Trophoblast cell (in vitro differentiated cells and primary cell): ENCODE measurements around the gene PIGA.

Experiments used
- DNase-seq, 2 donors: peaks; one replicate each; pipeline ENCODE4 v3.0.0-alpha.2; 2016
- H2AFZ ChIP-seq: 2 replicates; pipeline ENCODE4 v1.6.1; 2013; ENCODE audit warnings: low read length, moderate library complexity, mild to moderate bottlenecking; ENCODE audit not compliant: insufficient read depth, poor library complexity
- H2AK5ac ChIP-seq: 2 replicates; pipeline ENCODE4 v1.6.1; 2013; ENCODE audit warnings: mild to moderate bottlenecking, low read length
- H2BK120ac ChIP-seq: 2 replicates; pipeline ENCODE4 v1.6.1; 2013; ENCODE audit warnings: low read length, mild to moderate bottlenecking, moderate library complexity; ENCODE audit not compliant: insufficient read depth, poor library complexity
- H2BK12ac ChIP-seq: 2 replicates; pipeline ENCODE4 v1.6.1; 2013; ENCODE audit warnings: mild to moderate bottlenecking, low read length, moderate library complexity
- H2BK5ac ChIP-seq: 2 replicates; pipeline ENCODE4 v1.6.1; 2013; ENCODE audit warnings: low read length, low read depth, moderate library complexity, mild to moderate bottlenecking; ENCODE audit not compliant: poor library complexity
- H3K14ac ChIP-seq: 2 replicates; pipeline ENCODE4 v1.6.1; 2013; ENCODE audit warnings: mild to moderate bottlenecking, low read length
- H3K18ac ChIP-seq: 2 replicates; pipeline ENCODE4 v1.6.1; 2013; ENCODE audit warnings: mild to moderate bottlenecking, low read length
- H3K23ac ChIP-seq: 2 replicates; pipeline ENCODE4 v1.6.1; 2013; ENCODE audit warnings: low read length
- H3K27ac ChIP-seq: 2 replicates; pipeline ENCODE4 v1.5.1; 2013; ENCODE audit warnings: low read depth, mild to moderate bottlenecking, inconsistent platforms, low read length, moderate library complexity
- H3K27me3 ChIP-seq: 2 replicates; pipeline ENCODE4 v1.6.1; 2013; ENCODE audit warnings: inconsistent platforms, mild to moderate bottlenecking, low read length, moderate library complexity; ENCODE audit not compliant: insufficient read depth
- H3K36me3 ChIP-seq, 2 experiments: 1 replicate in 1 of 2; 2 replicates in 1 of 2; pipeline ENCODE4 v1.6.1; 2013; ENCODE audit warnings: low read length in 2 of 2, mild to moderate bottlenecking in 2 of 2, moderate library complexity in 1 of 2; ENCODE audit not compliant: insufficient read depth in 2 of 2, control insufficient read depth in 1 of 2
- H3K4ac ChIP-seq: 2 replicates; pipeline ENCODE4 v1.6.1; 2013; ENCODE audit warnings: low read depth, mild to moderate bottlenecking, low read length, moderate library complexity
- H3K4me1 ChIP-seq, 2 experiments: 1 replicate in 1 of 2; 2 replicates in 1 of 2; pipeline ENCODE4 v1.6.1; 2013; ENCODE audit warnings: low read length in 2 of 2, mild to moderate bottlenecking in 2 of 2, moderate library complexity in 1 of 2; ENCODE audit not compliant: insufficient read depth in 2 of 2, control insufficient read depth in 1 of 2
- H3K4me2 ChIP-seq: 2 replicates; pipeline ENCODE4 v1.6.1; 2013; ENCODE audit warnings: inconsistent platforms, mild to moderate bottlenecking, low read length, moderate library complexity
- H3K4me3 ChIP-seq: 2 replicates; pipeline ENCODE4 v1.5.1; 2013; ENCODE audit warnings: mild to moderate bottlenecking, low read depth, low read length, inconsistent platforms
- H3K79me1 ChIP-seq: one replicate; pipeline ENCODE4 v1.6.1; 2013; ENCODE audit warnings: low read length
- H3K79me2 ChIP-seq: 2 replicates; pipeline ENCODE4 v1.6.1; 2013; ENCODE audit warnings: low read length, mild to moderate bottlenecking; ENCODE audit not compliant: control insufficient read depth, insufficient read depth, poor library complexity
- H3K9ac ChIP-seq: 2 replicates; pipeline ENCODE4 v1.6.1; 2013; ENCODE audit warnings: mild to moderate bottlenecking, low read length
- H3K9me3 ChIP-seq: 2 replicates; pipeline ENCODE4 v1.6.1; 2013; ENCODE audit warnings: low read depth, mild to moderate bottlenecking, control low read depth, inconsistent platforms, low read length; ENCODE audit not compliant: insufficient read depth
- H4K12ac ChIP-seq: 2 replicates; pipeline ENCODE4 v1.6.1; 2013; ENCODE audit warnings: low read depth, mild to moderate bottlenecking, low read length, moderate library complexity
- H4K8ac ChIP-seq: 2 replicates; pipeline ENCODE4 v1.6.1; 2013; ENCODE audit warnings: low read depth, mild to moderate bottlenecking, low read length, moderate library complexity
- H4K91ac ChIP-seq: one replicate; pipeline ENCODE4 v1.6.1; 2013; ENCODE audit warnings: low read depth, mild to moderate bottlenecking, low read length, moderate library complexity
- WGBS: extraction: QIAGEN DNeasy Blood & Tissue Kit; methylation state at CpG from one replicate; pipeline ENCODE4 v1.1.7; 2013; ENCODE audit warnings: missing lambda C conversion rate; ENCODE audit not compliant: insufficient read length, insufficient coverage; ENCODE audit errors: extremely low coverage; 5-methylcytosine and 5-hydroxymethylcytosine counted together

The PIGA gene

DNA sequence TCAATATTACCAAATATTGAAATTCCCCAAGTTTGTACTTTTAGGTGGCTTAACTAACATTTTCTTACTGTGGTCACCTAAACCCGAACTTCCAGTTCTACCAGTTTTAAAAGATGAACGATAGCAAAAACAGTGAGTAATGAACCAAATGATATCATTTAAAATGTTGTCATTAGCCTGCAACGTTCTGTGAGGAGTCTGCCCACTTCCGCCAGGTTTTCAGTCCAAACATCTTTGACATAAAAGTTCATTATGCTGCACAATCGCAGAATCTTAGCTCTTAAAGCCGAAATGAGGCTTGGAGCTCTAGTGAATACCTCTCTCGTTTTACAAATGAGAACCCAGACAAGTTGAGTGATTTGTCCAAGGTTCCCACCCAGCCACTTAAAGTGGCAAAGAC, 762 bp downstream of the PIGA start:
- Histone ChIP-seq H3K4ac (no peak overlapping the region), H2BK12ac (no peak overlapping the region), H3K36me3 (peaks cover 3 to 9% of the 10 kb centered on the region in 2 experiments), H3K23ac (no peak overlapping the region), H3K4me2 (peak overlapping the region; percentile 77), H2AK5ac (no peak overlapping the region), H3K14ac (no peak overlapping the region), H3K9me3 (no peaks in the 10 kb centered on the region), H3K79me1 (peaks cover 4% of the 10 kb centered on the region), H4K8ac (peak overlapping the region; percentile 96), H3K4me3 (peak overlapping the region; percentile 96), H3K4me1 (no peaks in the 10 kb centered on the region), H3K18ac (no peak overlapping the region), H2BK5ac (peak overlapping the region; percentile 82), H3K27me3 (no peaks in the 10 kb centered on the region), H3K9ac (peak overlapping the region; percentile 95), H3K27ac (peak overlapping the region; percentile 10), H3K79me2 (peaks cover 4% of the 10 kb centered on the region), H4K91ac (no peak overlapping the region), H2BK120ac (no peak overlapping the region), H2AFZ (no peak overlapping the region), H4K12ac (no peak overlapping the region)
- DNase-seq: peak; percentile 42 to 88
- no CpG with 5 or more reads among the region's 7 CpGs for WGBS

DNA sequence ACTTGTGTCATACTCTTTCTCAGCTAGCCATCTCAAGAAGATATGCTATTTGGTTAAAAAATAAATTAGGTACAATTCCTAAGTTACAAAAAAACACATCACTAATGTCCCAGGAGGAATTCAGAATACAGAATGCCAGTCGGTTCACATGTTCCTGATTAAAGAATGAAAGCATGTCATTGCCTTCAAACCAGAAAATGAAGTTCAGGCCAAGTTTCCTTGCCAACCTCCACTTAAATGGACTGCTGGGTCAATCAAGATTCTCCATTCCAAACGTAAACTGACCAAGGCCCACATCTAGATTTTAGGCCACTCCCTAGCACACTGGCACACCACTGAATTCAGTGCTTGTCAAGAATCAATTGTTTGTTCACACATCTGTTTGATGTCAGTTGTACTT, 6.5 kb downstream of the PIGA start:
- no peak overlapping the region for H3K4me3 ChIP-seq
- no CpG with 5 or more reads among the region's 2 CpGs for WGBS

GRCh38 chrX:15328131-15328530, 7.2 kb downstream of the PIGA start:
- WGBS: no CpG with 5 or more reads among the region's 3 CpGs
- Histone ChIP-seq H3K14ac (no peak overlapping the region), H2AK5ac (no peak overlapping the region), H2AFZ (no peak overlapping the region), H2BK5ac (no peak overlapping the region), H3K4me1 (no peaks in the 10 kb centered on the region), H3K4me3 (no peak overlapping the region), H3K9ac (no peak overlapping the region), H3K18ac (no peak overlapping the region), H3K79me1 (no peaks in the 10 kb centered on the region), H3K23ac (no peak overlapping the region), H3K27me3 (no peaks in the 10 kb centered on the region), H4K12ac (no peak overlapping the region), H3K4me2 (no peak overlapping the region), H2BK12ac (no peak overlapping the region), H4K8ac (no peak overlapping the region), H3K79me2 (no peaks in the 10 kb centered on the region), H3K9me3 (no peaks in the 10 kb centered on the region), H3K4ac (no peak overlapping the region), H2BK120ac (no peak overlapping the region), H3K27ac (no peak overlapping the region), H4K91ac (no peak overlapping the region), H3K36me3 (peaks cover 3 to 9% of the 10 kb centered on the region in 2 experiments)
- DNase-seq: no peak

More for the DNA sequence above, 6.5 kb downstream of the PIGA start:
- H2BK12ac ChIP-seq: no peak overlapping the region
- H3K14ac ChIP-seq: no peak overlapping the region
- no peak overlapping the region for H4K12ac ChIP-seq
- H3K36me3 ChIP-seq: peaks cover 3 to 9% of the 10 kb centered on the region in 2 experiments
- no peaks in the 10 kb centered on the region for H3K79me2 ChIP-seq
- H2BK120ac ChIP-seq: no peak overlapping the region
- no peak overlapping the region for H3K4ac ChIP-seq
- no peak overlapping the region for H3K4me2 ChIP-seq
- no peaks in the 10 kb centered on the region for H3K9me3 ChIP-seq
- DNase-seq: no peak
- H4K91ac ChIP-seq: no peak overlapping the region
- no peak overlapping the region for H2AFZ ChIP-seq
- H2AK5ac ChIP-seq: no peak overlapping the region
- H3K27ac ChIP-seq: no peak overlapping the region
- H3K4me1 ChIP-seq: no peaks in the 10 kb centered on the region
- H3K18ac ChIP-seq: no peak overlapping the region
- H2BK5ac ChIP-seq: no peak overlapping the region
- H3K27me3 ChIP-seq: no peaks in the 10 kb centered on the region
- no peak overlapping the region for H3K9ac ChIP-seq
- no peak overlapping the region for H3K23ac ChIP-seq
- no peaks in the 10 kb centered on the region for H3K79me1 ChIP-seq
- H4K8ac ChIP-seq: no peak overlapping the region

GRCh38 chrX:15322472-15322871, 12.9 kb downstream of the PIGA start:
- Histone ChIP-seq H2BK12ac (no peak overlapping the region), H3K23ac (no peak overlapping the region), H2AK5ac (no peak overlapping the region), H3K9ac (no peak overlapping the region), H3K27me3 (no peaks in the 10 kb centered on the region), H3K4me3 (no peak overlapping the region), H3K79me2 (no peaks in the 10 kb centered on the region), H3K4ac (no peak overlapping the region), H3K4me1 (no peaks in the 10 kb centered on the region), H3K4me2 (no peak overlapping the region), H4K8ac (no peak overlapping the region), H4K91ac (no peak overlapping the region), H3K36me3 (peaks cover 2 to 4% of the 10 kb centered on the region in 2 experiments), H3K27ac (no peak overlapping the region), H3K14ac (no peak overlapping the region), H3K18ac (no peak overlapping the region), H2BK120ac (no peak overlapping the region), H3K79me1 (no peaks in the 10 kb centered on the region), H3K9me3 (no peaks in the 10 kb centered on the region), H2BK5ac (no peak overlapping the region), H2AFZ (no peak overlapping the region), H4K12ac (no peak overlapping the region)
- no CpG with 5 or more reads among the region's 5 CpGs for WGBS
- DNase-seq: no peak
